NCI-H510A (cell line): Measurements from ENCODE around the gene PIAS1.
"Not testable (repeated sequence)": the region's sequence is repeated elsewhere in the genome, so short reads cannot be mapped to it uniquely, and the experiment has no call there.

Source experiments
- DNase-seq: peaks from one replicate; lab custom pipeline; 2025; lab: John Stamatoyannopoulos, UW

The PIAS1 gene

GRCh38 chr15:68053701-68054627, at the start of gene PIAS1:
Gene PIAS1 (plus strand): TSS chr15:68054315. CDS start chr15:68054327, 12 bp downstream.
- peak; percentile 85 for DNase-seq

GRCh38 chr15:68007642-68008041, 46.5 kb upstream of the PIAS1 start:
- DNase-seq, result not testable (repeated sequence)

DNA sequence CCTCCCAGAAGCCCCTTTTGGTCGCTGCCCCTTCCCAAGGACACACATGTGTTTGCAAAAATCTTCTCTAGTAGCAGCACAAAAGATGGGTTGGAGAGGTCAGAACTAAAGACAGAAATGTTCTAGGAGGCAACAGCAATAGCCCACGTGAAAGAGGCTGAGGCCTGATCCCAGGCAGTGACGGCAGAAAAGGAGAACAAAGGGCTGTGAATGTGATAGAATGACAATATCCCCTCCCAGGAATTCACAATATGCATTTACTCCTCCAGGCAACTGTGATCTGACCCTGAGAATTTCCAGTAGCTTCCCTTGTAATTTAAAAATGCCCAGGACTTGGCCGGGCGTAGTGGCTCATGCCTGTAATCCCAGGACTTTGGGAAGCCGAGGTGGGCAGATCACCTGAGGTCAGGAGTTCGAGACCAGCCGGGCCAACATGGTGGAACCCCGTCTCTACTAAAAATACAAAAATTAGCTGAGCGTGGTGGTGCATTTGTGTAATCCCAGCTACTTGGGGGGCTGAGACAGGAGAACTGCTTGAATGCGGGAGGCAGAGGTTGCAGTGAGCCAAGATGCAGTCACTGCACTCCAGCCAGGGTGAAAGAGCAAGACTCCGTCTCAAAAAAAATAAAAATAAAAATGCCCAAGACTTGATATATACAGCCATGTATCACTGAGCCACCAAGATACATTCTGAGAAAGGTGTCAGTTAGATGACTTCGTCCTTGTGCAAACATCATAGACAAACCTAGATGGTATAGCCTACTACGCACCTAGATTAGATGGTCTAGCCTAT, 43.6 kb upstream of the PIAS1 start:
- DNase-seq, result no peak

DNA sequence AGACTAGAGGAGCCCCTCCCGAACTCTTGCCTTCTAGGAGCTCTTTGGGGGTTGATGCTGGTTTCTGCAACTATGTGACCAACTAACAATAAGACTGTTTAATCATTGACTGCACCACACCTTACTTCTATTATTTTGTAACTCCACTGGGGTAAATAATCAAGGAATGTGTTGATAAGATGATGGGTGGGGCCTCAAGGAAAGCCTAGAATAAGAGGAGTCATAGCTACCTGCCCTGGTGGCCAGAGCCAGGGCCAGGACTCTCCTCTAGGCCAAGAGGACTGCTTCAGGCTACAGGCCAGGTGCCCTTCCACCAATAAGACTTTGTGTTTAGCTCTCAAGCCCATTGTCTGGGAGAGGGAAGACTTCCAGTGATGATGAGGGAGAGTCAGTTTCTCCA, 41.2 kb upstream of the PIAS1 start:
- no peak for DNase-seq

DNA sequence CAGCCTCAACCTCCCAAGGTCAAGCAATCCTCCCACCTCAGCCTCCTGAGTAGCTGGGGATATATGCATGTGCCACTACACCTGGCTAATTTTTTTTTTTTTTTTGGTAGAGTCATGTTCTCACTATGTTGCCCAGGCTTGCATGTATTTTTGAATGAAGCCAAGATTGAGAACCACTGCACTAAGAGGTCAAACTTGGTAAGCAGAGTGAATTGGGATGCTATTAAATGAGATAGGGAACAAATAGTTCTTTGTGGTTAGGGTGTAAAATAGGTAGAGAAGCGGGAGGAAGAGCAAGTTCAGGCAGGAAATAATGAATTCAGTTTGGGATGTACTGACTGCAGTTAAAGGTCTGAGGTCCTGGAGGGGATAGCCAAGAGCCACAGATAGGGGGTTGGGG, 39.9 kb upstream of the PIAS1 start:
- DNase-seq, result no peak

- no peak for DNase-seq
These were observed 38.9 kb upstream of the PIAS1 start for GRCh38 chr15:68015244-68015643.

DNA sequence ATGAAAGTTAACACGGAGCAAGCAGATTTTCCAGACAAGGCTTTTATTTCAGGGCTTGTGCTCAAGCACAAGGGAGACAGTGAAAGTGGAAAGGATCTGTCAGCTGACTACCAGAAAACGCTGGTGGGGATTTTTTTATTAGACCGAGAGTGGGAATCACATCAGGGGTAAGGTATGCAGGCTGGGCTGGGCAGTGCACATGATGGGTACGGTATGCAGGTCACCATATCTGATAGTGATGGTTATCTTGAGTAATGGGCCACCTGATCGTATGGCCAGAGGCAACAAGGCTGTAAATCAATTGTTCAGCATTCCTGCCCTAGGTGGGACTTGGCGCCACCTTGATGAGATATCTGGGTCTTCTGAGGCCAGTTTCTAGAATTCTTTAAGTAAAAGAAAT, 36.9 kb upstream of the PIAS1 start:
- no peak for DNase-seq

DNA sequence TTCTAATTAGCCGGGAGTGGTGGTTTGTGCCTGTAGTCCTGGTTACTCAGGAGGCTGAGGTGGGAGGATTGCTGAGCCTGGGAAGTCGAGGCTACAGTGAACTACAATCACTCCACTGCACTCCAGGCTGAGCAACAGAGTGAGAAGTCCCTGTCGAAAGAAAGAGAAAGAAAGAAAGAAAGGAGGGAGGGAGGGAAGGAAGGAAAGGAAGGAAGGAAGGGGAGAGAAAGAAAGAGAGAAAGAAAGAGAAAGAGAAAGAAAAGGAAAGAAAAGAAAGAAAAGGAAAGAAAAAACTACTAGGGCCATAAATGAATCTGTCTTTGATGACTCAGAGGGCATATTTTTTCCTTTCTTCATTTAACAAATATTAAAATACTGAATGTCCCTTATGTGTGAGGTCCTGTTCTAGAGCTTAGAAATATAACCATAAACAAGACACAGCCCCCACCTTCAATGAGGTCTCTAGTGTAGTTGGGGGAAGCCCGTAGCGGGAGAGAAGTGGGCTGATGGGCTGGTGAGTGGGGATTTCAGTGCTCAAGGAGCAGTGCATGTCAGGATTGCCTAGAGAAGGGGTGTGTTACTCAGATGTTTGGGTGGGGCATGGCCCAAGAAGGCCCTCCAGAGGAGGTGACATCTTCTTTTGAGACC, 35.2 kb upstream of the PIAS1 start:
- DNase-seq, result no peak

DNA sequence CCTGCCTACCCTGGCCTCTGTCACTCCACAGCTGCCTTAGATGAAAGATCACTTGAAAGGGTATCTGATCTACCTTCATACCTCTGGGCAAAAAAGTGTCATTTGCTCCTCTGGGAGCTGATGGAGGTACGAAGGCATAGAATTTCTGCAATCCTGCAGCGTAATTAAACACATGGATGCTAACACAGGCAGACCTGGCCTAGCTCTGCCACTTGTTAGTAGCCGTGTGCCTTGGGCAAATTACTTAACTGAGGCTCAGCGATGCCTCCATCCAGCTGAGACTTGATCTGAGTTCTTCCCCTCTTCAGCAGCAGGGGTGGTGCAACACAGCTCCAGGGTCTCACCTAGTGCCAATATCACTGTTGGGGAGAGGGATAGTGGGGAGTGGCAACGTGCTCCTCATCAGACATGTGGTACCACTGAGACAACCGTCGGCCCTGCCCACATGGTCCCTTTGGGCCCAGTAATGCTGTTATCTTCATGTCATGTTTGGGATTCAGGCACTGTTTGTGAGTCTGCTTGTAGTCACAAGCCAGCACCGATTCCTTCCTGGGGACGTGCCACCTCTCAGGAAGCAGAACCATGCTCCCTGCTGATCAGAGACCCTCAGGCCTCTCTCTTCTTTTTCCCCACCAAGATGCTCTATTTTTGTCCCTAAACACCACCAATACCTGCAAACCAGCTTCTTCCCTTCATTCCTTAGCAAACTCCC, 34.1 kb upstream of the PIAS1 start:
- no peak for DNase-seq

DNA sequence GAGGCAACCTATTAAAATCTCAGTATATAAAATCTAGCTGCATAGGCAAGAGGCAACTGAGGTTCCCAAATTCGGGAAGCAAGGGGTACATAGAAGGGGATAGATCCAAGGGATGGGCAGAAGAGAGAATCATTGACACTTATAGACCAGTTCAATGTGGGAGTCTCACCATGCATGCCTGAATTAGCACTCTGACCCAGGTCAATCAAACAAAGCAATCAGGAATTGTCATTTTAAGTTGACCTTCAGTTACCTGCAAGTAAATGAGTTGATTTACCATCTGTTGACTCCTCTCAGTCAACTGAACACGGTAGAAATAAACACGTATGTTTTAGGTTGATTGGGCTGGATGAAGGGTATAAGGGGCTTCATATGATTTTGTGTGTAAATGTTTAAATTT, 33.4 kb upstream of the PIAS1 start:
- no peak for DNase-seq

GRCh38 chr15:68022061-68022460, 32.1 kb upstream of the PIAS1 start:
- no peak for DNase-seq

- DNase-seq, result no peak
These were observed 30.6 kb upstream of the PIAS1 start for GRCh38 chr15:68023307-68024101.

- no peak for DNase-seq
These were observed 28.2 kb upstream of the PIAS1 start for GRCh38 chr15:68025835-68026424.

GRCh38 chr15:68027388-68027787, 26.7 kb upstream of the PIAS1 start:
- no peak for DNase-seq

DNA sequence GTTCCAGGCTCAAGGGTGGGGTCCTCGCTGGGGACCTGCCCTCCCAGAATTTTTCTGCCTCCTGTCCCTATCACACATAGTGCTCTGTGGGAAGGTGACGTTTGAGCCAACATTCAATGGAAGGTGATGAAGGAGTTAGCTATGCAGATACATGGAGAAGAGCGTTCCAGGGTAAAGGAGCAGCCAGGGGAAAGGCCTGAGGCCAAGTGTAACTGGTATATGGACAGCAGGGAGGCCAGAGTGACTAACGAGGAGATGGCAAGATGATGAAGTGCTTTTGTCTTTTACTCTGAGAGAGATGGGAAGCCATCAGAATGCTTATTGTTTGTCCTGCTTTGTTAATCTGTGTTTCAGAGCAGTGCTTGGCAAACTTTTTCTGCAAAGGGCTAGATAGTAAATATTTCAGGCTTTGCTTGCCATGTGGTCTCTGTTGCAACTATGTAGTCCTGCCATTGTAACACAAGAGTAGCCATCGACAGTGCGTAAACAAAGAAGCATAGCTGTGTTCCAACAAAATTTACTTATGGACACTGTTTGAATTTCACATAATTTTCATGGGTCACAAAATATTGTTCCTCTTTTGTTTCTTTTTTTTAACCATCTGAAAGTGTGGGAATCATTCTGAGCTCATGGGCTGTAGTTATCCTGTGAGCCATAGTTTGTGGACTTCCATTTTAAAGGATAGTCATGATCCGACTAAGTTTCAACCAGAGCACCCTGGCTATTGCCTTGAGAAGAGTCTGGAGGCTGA, 25.8 kb upstream of the PIAS1 start:
- no peak for DNase-seq

GRCh38 chr15:68028888-68029207, 25.3 kb upstream of the PIAS1 start:
- no peak for DNase-seq

DNA sequence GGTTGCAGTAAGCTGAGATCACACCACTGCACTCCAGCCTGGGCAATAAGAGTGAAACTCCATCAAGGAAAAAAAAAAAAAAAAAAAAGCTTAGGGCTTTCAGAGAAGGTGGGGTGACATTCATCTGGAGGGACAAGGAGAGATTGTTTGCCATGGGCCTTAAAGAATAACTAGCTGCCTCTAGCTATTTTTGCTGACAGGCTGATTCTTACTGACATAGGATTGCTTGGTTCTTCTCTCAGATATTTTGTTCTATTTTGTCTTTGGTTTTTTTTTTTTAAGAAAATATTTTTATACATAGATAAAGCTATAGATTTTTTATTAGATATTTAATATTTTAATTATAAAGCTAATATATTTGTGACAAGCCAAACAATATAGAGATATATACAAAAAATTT, 24.2 kb upstream of the PIAS1 start:
- DNase-seq, result no peak

DNA sequence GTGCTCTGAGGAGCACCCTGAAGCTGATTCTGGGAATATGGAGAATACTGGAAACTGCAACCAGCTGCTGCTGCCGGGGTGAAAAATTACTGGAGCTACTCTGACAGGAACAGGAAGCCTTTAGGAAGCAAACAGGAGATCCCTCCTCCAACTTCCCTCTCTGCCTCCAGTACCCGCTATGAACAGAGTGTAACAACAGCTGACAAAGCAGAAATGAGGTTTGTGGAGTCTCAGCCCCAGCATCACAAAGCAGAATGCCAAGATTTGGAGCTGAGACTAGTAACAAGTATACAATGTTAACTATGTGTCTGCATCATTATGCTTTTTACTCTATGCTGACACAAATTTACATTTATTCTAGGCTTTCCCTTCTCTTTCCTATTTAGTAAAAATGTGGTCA, 22.7 kb upstream of the PIAS1 start:
- DNase-seq, result no peak

- no peak for DNase-seq
These were observed 21.4 kb upstream of the PIAS1 start for GRCh38 chr15:68032672-68033071.

DNA sequence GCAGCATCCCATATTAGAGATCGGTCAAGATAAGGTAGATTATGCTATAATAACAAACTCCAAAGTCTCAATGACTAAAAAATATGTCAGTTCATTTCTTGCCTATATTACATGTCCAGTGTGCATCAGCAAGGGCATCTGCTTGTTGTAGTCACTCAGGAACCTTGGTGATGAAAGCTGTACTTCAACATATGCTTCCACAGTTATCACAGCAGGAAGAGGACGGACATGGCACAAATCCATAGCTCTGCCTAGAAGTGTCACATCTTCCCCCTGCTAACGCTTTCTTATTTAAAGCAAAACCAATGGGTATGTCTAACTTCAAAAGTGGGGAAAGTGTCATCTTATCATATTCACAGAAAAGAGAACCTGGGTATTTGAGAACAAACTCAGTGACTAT, 20.0 kb upstream of the PIAS1 start:
- DNase-seq, result no peak
